Measurements from ENCODE around the gene CYBB.

CYBB gene

DNA sequence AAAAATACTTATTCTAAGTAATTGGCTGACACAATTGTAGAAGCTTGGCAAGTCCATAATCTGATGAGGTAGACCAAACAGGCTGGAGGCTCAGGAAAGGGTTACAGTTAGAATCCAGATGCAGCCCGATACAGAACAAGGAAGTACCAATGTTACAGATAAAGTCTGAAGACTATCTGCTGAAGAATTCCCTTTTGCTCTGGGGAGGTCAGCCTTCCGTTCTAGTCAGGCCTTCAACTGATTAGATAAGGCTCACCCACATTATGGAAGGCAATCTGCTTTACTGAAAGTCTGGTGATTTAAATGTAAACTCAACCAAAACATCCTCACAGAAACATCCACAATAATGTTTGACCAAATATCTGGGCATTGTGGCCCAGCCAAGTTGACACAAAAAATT is 74.9 kb downstream of the CYBB start:
- TF ChIP-seq, protein P1, sequence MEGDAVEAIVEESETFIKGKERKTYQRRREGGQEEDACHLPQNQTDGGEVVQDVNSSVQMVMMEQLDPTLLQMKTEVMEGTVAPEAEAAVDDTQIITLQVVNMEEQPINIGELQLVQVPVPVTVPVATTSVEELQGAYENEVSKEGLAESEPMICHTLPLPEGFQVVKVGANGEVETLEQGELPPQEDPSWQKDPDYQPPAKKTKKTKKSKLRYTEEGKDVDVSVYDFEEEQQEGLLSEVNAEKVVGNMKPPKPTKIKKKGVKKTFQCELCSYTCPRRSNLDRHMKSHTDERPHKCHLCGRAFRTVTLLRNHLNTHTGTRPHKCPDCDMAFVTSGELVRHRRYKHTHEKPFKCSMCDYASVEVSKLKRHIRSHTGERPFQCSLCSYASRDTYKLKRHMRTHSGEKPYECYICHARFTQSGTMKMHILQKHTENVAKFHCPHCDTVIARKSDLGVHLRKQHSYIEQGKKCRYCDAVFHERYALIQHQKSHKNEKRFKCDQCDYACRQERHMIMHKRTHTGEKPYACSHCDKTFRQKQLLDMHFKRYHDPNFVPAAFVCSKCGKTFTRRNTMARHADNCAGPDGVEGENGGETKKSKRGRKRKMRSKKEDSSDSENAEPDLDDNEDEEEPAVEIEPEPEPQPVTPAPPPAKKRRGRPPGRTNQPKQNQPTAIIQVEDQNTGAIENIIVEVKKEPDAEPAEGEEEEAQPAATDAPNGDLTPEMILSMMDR (IDR thresholded peaks at IDR 0.05; ENCODE audit: low read depth, low read length): no peak
- no peak overlapping the region for H3K4me3 ChIP-seq (replicated peaks in 1 of 2; ENCODE audit: low read depth in 2 of 2, low read length in 2 of 2)
- DNase-seq (ENCODE audit: low read depth in 2 of 2): no peak

DNA sequence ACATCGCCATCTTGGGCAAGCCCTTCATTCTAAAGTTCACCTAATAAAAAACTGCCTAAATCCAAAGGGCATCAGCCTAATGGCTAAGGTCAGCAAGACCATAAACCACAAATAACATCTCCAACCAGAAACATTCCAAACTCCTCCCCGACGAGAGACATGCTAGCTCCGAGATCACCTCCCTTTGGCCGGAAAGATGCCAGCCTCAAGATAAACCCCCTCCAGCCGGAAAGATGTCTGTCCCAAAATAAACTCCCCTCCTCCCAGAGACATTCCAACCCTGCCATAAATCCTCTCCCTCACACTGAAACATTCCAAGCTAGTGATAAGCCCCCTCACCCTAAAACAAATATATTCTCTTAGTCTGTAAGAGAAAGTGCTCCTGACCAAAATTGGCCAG is 80.9 kb downstream of the CYBB start:
- peak in 1 of 2 donors; percentile 2 for DNase-seq (ENCODE audit: low read depth in 2 of 2)
- H3K4me3 ChIP-seq (replicated peaks in 1 of 2; ENCODE audit: low read depth in 2 of 2, low read length in 2 of 2): no peak overlapping the region
- TF ChIP-seq, protein P1 (IDR thresholded peaks at IDR 0.05; ENCODE audit: low read depth, low read length): no peak

DNA sequence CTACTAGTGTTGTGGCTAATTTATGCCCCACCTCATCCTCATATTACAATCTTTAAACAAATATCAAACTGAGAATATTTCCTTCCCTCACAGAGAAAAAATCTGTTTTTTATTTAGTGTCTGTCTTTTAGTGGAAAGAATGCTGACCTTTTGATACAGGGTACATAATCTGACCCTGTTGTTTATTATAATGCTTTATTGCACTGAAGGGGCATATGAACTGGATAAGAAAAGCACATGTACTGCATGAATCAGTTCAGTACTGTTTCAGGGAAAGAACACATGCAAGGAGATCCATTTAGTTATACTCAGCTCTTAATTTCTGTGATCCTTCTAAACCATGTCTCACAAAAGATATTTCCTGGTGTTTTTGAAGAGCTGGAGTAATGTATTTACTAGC is 83.0 kb downstream of the CYBB start:
- H3K4me3 ChIP-seq (replicated peaks in 1 of 2; ENCODE audit: low read depth in 2 of 2, low read length in 2 of 2): no peak overlapping the region
- TF ChIP-seq, protein P1 (IDR thresholded peaks at IDR 0.05; ENCODE audit: low read depth, low read length): no peak
- DNase-seq (ENCODE audit: low read depth in 2 of 2): no peak
